LNCaP clone FGC (cell line): ENCODE data around the gene COQ4.

Experiments
- DNase-seq: peaks from one replicate; pipeline ENCODE4 v3.0.0-alpha.2; 2011; ENCODE audit warnings: low read depth
- H3K4me3 ChIP-seq: 2 replicates; pipeline ENCODE4 v1.5.1; 2011; ENCODE audit warnings: mild to moderate bottlenecking, low read depth, low read length, control low read depth
- CTCF ChIP-seq: IDR thresholded peaks from 2 replicates; pipeline ENCODE4 v1.5.1; 2012; ENCODE audit warnings: mild to moderate bottlenecking; ENCODE audit not compliant: control insufficient read depth, insufficient read depth; ENCODE audit errors: extremely low read depth

COQ4 gene

GRCh38 chr9:128293091-128293490 is 29.5 kb upstream of the COQ4 start:
- TF ChIP-seq CTCF, result no peak
- H3K4me3 ChIP-seq, result no peak overlapping the region
- no peak for DNase-seq

GRCh38 chr9:128294142-128294541 is 28.5 kb upstream of the COQ4 start:
- TF ChIP-seq CTCF, result no peak
- no peak overlapping the region for H3K4me3 ChIP-seq
- DNase-seq, result no peak

DNA sequence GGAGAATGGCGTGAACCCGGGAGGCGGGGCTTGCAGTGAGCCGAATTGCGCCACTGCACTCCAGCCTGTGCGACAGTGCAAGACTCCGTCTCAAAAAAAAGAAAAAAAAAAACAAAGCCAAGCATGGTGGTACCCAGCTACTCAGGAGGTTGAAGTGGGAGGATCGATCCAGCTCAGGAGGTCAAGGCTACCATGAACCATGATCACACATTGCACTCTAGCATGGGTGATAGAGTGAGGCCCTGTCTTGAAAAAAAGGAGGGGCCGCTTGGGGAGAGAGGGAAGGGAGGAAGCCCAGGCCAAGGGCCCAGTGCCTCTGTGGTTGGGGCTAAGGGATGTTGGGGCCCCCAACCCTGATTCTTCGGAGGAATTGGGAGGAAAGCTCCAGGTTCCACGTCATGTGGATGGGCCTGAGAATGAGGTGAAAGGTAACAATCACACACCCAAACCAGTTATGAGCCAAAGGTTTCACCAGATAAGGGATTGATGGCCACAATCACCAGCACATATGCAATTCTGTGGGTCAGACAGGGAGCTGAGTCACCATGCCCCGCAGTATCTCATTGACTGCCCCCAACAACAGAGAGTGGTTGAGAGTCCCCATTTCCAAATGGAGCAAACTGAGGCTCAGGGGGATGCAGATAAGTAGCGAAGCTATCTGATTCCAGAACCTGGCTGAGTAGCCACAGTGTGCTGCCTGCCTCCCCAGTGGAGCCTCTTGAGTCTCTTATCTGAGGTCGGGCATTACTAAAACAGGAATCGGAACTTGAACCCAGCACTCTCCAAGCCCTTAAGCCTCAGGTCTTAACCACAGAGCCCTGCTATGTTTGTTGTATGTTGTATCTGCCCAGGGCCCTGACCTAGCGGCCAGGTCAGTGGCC is 26.1 kb upstream of the COQ4 start:
- H3K4me3 ChIP-seq, result no peak overlapping the region
- DNase-seq, result no peak
- TF ChIP-seq CTCF, result no peak

- DNase-seq, result no peak
- TF ChIP-seq CTCF, result no peak
- no peak overlapping the region for H3K4me3 ChIP-seq
These were observed 25.3 kb upstream of the COQ4 start for GRCh38 chr9:128297221-128297773.

GRCh38 chr9:128298535-128299482 is 23.8 kb upstream of the COQ4 start:
- no peak overlapping the region for H3K4me3 ChIP-seq
- TF ChIP-seq CTCF, result no peak
- DNase-seq, result no peak

GRCh38 chr9:128304136-128304970 is 18.3 kb upstream of the COQ4 start:
- H3K4me3 ChIP-seq, result no peak overlapping the region
- no peak for DNase-seq
- TF ChIP-seq CTCF, result no peak
